GM21723 (cell line): ENCODE results near the gene LENG8.
A peak's percentile ranks its signal among the peaks of the same experiment; 100 is the strongest.
"Not testable (repeated sequence)": the region's sequence is repeated elsewhere in the genome, so short reads cannot be mapped to it uniquely, and the experiment has no call there.

Experiments used
- ATAC-seq: cut with Tn5 transposase; IDR thresholded peaks from one replicate; pipeline ENCODE4 v1.9.1; 2021; ENCODE audit warnings: mild to moderate bottlenecking, moderate library complexity; ENCODE audit not compliant: unreplicated experiment

Gene LENG8

DNA sequence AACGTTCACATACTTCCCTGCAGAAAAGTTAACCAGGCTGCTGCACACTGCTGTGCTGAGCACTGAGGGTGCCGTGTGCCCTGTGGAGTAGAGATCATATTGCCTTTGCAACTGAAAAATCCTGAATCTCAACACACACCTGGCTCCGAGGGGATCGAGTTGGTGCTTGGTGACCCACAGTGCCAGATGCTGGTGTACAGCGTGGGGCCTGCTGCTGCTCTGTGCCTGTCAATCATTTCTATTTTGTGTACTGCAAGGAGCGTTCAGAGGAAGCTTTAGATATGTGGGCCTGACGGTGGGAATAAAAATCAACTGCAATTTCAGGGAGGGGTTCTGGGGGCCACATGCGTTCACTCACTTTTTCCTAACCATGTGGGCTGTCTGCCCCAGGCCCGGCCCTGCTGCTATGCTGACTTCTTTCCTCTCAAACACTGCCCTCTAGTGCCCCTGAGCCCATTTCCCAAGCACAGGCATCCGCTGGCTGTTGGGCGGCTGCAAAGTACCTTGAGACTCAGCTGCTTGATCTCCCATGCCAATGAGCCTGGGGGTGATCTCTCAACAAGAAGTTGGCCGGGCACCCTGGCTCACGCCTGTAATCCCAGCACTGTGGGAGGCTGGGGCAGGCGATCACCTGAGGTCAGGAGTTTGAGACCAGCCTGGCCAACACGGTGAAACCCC, 9.7 kb upstream of the LENG8 start:
- ATAC-seq = no peak

DNA sequence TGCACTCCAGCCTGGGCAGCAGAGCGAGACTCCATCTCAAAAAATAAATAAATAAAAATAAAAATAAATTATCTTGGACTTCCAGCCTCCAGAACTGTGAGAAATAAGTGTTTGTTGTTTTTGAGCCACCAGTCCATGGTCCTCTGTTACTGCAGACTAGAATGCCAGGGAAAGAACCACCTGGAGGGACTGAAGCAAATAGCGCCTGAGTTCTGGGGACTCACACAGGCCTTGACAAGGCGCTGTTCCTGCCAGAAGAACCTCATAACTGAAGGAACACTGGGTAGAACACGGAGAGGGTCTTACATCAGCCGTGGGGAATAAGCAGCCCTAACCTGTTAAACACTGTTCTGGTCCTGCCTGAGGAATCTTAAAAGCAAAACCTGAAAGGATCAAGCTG, 8.4 kb upstream of the LENG8 start:
- no peak for ATAC-seq

DNA sequence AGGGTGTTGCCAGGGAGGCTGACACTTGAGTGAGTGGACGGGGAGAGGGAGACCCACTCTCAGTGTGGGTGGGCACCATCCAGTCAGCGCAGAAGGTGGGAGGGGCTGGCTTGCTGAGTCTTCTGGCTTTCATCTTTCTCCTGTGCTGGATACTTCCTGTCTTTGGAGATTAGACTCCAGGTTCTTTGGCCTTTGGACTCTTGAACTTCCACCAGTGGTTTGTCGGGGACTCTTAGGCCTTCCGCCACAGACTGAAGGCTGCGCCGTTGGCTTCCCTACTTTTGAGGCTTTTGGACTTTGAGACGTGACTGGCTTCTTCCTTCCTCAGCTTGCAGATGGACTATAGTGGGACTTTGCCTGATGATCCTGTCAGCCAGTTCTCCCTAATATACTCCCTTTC, 4.3 kb upstream of the LENG8 start:
- ATAC-seq = no peak

DNA sequence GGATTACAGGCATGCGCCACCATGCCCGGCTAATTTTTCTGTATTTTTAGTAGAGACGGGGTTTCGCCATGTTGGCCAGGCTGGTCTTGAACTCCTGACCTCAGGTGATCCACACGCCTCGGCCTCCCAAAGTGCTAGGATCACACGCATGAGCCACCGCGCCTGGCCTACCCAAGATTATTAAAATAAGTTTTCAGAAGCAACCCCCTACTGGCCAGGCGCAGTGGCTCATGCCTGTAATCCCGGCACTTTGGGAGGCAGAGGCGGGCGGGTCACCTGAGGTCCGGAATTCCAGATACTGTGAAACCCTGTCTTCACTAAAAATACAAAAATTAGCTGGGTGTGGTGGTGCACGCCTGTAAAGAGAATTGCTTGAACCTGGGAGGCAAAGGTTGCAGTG, 2.6 kb upstream of the LENG8 start:
- ATAC-seq = not testable (repeated sequence)

DNA sequence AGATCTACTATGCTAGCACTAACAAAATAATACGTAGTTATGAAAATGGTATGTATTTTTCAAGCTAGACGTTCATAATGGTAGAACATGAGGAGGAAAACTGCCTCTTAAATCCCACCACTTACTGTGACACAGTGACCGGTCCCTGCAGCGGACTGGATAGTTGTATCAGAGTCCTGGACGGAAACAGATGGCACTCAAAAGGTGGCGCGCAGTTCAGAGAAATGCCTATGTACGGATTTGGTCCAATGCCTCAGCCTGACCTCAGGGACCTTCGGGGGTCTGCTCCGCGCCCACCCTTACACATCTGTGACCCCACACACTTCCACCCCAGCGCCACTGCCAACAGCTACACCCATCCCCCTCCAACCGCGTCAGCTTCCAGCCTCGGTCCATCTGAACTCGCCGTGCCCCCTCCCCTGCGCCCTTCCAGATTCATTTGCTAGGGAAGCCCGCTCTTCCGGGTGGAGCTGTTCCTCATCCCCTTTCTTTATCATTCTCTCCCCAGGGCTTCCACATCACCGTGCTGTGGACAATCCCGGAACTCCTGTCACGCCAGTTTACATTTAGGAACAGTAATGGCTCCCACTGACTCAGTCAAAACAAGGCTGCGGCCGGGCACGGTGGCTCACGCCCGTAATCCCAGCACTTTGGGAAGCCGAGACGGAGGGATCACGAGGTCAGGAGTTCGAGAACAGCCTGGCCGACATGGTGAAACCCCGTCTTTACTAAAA, 792 bp upstream of the LENG8 start:
- ATAC-seq = peak; percentile 14

DNA sequence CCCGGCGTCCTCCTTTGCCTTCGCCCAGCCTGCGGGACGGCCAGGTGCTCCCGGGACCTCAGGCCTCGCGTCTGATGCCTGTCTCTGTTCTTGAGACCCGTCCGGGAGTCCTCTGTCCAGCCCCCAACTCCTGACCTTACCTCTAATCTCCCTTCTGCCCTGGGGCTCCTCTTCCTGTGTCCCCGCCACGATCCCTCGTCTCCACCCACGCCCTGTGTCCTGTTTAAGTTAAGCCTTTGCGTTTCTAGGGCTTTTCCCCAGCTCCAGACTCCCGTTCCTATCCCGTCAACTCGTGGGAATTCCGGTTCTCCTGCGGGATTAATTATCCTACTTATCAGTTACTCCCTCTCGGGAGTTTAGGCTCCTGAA, 686 bp downstream of the LENG8 start:
- ATAC-seq = no peak

DNA sequence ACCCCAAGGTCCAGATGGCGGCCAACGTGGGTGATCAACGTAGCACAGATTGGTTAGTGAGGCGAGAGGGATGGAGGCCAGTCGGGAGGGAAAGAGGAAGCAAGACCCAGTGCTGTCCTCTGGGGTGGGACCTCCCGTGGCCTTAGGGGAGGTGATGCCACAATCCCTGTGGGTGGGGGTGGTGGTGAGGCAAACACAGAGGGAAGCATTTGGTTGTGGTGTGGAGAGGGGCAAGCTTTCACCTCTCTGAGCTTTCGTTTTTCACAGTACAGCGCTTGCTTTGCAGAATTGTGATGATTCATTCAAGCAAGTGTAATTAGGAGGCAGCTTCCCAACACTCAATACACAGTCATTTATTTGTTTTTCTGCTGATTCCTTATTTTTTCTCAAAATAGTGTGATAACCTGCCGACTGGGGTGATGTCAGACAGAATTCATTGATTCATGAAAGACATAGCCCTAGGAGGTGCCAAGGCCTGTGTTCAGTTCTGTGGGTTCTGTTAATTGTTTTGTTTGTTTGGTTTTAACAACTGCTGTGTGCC, 2.4 kb downstream of the LENG8 start:
- ATAC-seq = no peak

DNA sequence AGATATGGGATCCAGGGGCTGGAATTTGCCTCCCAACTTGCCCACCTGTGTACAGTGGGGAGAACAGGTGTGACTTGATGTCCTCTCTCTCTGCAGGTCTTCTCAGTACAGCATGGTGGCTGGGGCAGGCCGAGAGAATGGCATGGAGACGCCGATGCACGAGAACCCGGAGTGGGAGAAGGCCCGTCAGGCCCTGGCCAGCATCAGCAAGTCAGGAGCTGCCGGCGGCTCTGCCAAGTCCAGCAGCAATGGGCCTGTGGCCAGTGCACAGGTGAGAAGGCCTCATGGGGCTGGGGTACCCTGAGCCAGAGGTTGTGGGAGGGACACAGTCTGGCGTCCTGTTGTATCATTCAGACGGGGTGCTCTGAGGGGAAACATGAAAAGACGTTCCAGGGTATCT, 3.0 kb downstream of the LENG8 start:
- ATAC-seq = no peak

DNA sequence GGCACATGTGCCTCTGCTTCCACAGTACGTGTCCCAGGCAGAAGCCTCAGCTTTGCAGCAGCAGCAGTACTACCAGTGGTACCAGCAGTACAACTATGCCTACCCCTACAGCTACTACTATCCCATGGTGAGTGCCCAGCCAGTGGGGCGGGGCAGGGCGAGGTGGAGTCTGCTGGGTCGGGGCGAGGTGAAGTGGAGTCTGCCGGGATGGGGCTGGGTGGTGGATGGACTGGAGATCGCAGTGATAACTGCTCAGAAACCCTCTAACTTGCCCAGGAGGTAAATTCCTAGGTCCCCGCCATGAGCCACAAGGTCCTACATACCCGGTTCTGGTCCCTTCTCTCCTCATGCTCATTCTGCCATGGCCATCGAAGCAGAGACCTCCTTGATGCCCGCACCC, 3.6 kb downstream of the LENG8 start:
- no peak for ATAC-seq

DNA sequence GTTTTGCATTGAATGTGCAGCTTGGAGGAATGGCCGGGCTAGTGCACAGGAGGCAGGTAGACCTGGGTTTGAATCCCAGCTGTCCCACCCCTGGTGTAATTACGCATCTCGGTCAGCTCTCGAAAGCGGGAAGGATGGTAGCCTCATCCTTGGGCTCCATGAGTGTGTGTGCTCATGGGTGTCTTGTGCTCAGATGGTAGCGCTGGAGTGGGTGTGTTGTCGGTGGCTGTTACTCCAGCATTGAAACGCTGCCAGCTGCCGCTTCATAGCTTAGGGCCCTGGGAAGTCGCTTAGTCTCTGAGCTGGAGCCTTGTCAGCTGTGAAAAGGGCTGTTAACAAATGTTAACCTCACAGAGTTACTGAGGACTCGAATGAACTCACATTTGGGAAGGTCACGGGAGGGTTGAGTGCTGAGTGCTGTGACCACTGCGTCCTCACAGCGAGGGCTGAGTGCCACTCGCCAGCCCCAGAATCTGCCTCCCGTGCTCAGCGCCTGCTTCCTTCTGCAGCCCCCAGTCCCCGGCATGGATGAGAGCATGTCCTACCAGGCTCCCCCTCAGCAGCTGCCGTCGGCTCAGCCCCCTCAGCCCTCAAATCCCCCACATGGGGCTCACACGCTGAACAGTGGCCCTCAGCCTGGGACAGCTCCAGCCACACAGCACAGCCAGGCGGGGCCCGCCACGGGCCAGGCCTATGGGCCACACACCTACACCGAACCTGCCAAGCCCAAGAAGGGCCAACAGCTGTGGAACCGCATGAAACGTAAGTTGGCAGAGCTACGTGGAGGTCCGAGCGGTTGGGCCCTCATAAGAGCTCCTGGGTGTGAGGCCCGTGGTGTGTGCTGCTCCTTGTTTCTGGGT, 5.2 kb downstream of the LENG8 start:
- ATAC-seq = no peak

DNA sequence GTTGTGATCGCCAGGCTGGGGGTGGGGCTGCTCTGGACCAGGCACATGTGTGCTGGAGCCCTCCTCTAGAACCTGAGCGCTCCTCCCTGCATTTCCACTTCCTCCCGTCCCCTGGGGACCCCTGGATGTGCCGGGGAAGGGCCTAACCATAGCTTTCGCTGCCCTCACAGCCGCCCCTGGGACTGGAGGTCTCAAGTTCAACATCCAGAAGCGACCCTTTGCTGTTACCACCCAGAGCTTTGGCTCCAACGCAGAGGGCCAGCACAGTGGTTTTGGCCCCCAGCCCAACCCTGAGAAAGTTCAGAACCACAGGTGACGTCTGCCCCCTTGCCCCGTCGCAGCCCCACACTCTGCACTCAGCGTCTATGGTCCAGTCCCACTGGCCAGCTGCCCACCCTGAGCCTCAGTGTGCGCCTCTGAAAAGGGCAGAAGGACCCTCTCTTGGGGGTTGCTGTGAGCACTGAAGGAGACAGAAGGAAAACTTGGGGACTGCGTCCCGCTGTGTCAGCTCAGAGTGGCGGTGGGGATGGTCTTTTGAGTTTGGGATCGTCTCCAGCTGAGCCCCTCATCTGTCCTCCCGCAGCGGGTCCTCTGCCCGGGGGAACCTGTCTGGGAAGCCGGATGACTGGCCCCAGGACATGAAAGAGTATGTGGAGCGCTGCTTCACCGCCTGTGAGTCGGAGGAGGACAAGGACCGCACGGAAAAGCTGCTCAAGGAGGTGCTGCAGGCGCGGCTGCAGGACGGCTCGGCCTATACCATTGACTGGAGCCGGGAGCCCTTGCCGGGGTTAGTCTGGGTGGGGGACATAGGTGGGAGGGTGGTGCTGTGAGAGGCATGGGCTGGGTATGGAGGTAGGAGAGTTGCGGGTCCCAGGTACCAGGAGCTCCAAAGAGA, 6.0 kb downstream of the LENG8 start:
- ATAC-seq = no peak

DNA sequence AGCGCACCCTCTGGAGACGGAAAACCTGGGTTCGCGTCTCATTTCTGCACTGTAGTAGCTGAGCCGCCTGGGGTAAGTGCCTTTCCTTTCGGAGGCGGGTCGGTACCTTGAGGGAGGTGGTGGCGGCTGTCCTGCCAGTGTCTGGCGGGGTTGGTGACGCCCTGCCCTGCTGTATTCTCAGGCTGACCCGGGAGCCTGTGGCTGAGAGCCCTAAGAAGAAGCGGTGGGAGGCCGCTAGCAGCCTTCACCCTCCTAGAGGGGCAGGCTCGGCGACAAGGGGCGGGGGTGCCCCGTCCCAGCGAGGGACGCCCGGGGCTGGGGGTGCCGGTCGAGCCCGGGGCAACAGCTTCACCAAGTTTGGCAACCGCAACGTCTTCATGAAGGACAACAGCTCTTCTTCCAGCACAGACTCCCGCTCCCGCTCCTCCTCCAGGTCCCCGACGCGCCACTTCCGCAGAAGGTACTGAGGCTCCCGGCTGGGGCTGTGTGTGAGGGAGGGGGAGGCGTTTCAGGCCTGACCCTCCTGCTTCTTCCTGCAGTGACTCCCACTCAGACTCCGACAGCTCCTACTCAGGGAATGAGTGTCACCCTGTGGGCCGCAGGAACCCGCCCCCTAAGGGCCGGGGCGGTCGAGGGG, 6.9 kb downstream of the LENG8 start:
- no peak for ATAC-seq

DNA sequence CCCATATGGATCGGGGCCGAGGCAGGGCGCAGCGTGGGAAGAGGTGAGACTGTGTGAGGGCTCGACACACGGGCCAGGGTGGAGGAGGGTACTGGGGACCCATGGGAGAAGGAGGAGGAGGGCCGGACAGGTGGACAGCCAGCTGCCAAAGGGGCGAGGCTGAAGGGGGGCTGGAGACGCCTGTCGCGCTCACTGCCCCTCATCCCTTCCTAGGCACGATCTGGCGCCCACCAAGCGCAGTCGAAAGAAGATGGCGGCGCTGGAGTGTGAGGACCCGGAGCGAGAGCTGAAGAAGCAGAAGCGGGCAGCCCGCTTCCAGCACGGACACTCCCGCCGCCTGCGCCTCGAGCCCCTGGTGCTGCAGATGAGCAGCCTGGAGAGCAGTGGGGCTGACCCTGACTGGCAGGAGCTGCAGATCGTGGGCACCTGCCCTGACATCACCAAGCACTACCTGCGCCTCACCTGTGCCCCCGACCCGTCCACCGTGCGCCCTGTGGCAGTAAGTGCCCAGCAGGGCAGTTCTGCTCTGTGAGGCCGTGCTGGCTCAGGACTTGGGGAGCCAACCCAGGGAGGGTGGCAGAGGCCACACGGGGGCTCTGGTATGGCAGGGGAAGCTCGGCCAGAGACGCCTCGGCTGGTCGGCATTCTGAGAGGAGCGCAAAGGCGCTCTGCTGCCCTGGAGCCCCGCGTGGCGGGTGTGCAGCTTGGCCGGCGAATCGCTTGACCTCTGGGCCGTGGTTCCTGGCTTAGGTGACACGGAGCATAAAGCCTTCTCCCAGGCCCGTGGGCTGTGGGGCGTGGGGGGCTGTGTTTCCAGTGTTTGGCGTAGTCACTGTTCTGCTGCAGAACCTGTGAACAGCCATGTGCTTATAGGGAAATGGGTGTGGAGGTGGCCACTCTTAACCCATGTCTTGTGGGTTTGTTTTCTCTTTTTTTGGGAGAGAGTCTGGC, 7.7 kb downstream of the LENG8 start:
- no peak for ATAC-seq

DNA sequence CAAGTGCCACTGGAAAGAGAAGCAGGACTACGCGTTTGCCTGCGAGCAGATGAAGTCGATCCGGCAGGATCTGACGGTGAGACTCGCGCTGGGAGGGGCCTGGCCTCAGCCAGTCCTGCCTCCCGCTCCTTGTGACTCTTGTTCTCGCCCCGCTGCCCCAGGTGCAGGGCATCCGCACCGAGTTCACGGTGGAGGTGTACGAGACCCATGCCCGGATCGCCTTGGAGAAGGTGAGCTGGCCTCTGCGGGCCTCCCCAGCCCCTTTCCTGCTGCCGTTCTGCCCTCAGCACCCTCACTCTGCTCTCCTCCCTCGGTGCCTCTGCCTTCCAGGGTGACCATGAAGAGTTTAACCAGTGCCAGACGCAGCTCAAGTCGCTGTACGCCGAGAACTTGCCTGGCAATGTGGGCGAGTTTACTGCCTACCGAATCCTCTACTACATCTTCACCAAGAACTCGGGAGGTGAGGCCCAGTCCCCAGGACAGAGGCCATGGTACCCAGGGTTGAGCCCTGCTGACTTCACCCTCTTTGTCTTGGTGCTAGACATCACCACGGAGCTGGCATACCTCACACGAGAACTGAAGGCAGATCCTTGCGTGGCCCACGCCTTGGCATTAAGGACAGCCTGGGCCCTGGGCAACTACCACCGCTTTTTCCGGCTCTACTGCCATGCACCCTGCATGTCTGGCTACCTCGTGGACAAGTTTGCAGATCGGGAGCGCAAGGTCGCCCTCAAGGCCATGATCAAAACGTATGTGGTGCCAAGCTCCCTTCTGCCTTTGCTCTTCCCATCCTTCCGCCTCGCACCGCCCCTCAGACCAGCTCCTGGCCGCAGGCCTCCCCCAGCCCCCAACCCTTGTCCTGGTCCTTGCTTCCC, 9.0 kb downstream of the LENG8 start:
- ATAC-seq = no peak

DNA sequence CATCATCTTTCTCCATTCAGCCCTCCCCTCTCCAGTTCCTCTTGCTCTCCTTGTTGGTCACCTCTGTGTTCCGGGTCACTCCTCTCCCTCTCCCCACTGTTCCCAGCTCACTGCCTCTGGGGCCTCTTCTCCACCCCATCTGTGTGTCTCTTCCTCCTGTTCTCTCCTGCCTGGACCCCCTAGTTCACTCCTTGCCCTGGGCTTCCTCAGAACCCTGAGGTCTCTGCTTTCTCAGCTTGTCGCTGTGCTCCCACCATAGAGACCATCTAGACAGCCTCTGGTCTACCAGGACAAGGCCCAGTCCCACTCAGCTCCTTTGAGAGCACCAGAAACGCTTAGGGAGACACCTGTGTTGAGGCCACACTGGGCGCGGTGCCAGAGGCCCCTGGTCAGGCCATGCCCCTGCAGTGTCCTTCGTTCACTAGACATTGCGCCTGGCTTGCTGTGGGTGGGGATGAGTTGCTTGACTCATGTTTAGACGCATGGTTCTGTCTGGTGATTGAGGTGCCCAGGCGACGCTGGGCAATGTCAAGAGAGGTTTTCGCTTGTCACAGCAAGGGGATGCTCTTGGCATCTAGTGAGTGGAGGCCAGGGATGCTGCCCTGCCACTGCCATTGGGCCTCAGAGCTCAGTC, 9.8 kb downstream of the LENG8 start:
- no peak for ATAC-seq

DNA sequence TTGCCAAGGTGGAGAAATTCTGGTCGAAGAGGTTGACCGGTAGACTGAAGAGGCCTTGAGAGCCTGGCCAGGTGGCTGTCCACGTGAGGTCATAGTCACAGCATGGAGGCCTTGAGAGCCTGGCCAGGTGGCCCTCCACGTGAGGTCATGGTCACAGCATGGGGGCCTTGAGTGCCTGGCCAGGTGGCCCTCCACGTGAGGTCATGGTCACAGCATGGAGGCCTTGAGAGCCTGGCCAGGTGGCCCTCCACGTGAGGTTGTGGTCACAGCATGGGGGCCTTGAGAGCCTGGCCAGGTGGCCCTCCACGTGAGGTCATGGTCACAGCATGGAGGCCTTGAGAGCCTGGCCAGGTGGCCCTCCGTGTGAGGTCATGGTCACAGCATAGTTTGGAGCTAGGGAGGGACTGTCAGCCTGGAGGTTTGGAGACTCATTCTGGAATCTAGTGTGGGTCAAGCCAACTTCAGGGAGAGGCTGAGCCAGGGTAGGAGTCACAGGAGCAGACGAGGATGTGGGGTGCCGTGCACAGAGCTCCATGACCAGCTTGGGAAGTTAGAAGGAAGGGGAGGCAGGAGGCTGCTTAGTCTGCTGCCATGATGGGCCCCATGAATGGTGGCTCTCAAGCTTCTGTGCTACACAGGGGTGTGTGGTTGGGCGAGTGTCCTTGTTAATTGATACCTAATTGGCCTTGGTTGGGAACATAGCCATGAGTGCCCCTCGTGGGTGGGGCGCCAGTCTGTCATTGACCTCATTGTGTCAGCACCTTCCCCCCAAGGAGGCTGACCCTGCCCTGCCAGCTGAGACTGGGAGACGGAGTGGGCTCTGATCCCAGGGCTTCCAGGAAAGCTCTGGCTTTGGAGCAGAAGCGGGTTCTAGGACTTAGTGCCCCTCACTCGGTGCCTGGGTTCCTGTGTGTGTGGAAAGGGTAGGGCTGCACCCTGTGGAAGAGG, 10.6 kb downstream of the LENG8 start:
- no peak for ATAC-seq
